ENCODE results near the gene ADAM12. TPM values are rescaled to one million over a fixed set of nuclear protein-coding genes. Genes with fewer than 3 reads are reported as not detected.

Gene ADAM12
- total RNA-seq, 1 donor from 2014 or later = 82.4 TPM

DNA sequence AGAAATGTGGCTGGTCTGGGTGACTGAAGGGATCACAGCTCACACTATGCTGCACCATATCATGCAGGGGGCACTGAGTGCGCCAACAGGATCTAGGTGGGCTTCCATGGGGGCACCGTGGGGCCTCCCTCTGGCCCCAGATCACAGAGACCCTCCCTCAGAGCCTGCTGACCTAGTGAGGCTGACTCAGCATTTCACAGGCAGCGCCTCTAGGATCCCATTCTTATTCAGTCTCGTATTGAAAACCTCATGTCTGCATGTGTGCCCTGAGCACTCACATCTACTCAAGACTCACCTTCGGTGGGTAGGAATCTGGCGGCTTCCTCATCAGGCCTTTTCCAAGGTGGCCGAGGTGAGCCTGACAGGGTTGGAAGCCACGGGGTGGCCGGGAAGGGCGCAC is 350.3 kb downstream of the ADAM12 start:
- Mint-ChIP-seq H3K36me3 (ENCODE audit: low read depth) (peaks cover 38% of the 10 kb centered on the region), H3K4me1 (peaks cover 17% of the 10 kb centered on the region), H3K9me3 (peaks cover 7% of the 10 kb centered on the region), H3K4me3 (no peak overlapping the region), H3K27ac (ENCODE audit: unreplicated experiment) (no peak overlapping the region), H3K27me3 (ENCODE audit: low read depth) (no peaks in the 10 kb centered on the region)
- no peak for DNase-seq (ENCODE audit: low read depth, low spot score)
- TF ChIP-seq CTCF (conservative IDR thresholded peaks at IDR 0.05) = no peak

- no peaks in the 10 kb centered on the region for H3K27me3 Mint-ChIP-seq (ENCODE audit: low read depth)
- H3K27ac Mint-ChIP-seq (ENCODE audit: unreplicated experiment) = no peak overlapping the region
- TF ChIP-seq CTCF (conservative IDR thresholded peaks at IDR 0.05) = no peak
- H3K9me3 Mint-ChIP-seq = peaks cover 7% of the 10 kb centered on the region
- peaks cover 45% of the 10 kb centered on the region for H3K36me3 Mint-ChIP-seq (ENCODE audit: low read depth)
- H3K4me1 Mint-ChIP-seq = peaks cover 6% of the 10 kb centered on the region
- no peak overlapping the region for H3K4me3 Mint-ChIP-seq
- no peak for DNase-seq (ENCODE audit: low read depth, low spot score)
Observed at GRCh38 chr10:126036515-126036914, 351.8 kb downstream of the ADAM12 start.

- DNase-seq (ENCODE audit: low read depth, low spot score) = no peak
- Mint-ChIP-seq H3K4me1 (no peaks in the 10 kb centered on the region), H3K27me3 (ENCODE audit: low read depth) (no peaks in the 10 kb centered on the region), H3K36me3 (ENCODE audit: low read depth) (peaks cover 58% of the 10 kb centered on the region), H3K4me3 (no peak overlapping the region), H3K9me3 (peaks cover 7% of the 10 kb centered on the region), H3K27ac (ENCODE audit: unreplicated experiment) (no peak overlapping the region)
- TF ChIP-seq CTCF (conservative IDR thresholded peaks at IDR 0.05) = no peak
Observed at GRCh38 chr10:126034586-126034985, 353.7 kb downstream of the ADAM12 start.

- no peak for TF ChIP-seq CTCF (conservative IDR thresholded peaks at IDR 0.05)
- Mint-ChIP-seq H3K27me3 (ENCODE audit: low read depth) (no peaks in the 10 kb centered on the region), H3K4me1 (no peaks in the 10 kb centered on the region), H3K4me3 (no peak overlapping the region), H3K9me3 (peaks cover 21% of the 10 kb centered on the region), H3K36me3 (ENCODE audit: low read depth) (peaks cover 72% of the 10 kb centered on the region), H3K27ac (ENCODE audit: unreplicated experiment) (no peak overlapping the region)
- no peak for DNase-seq (ENCODE audit: low read depth, low spot score)
Observed at GRCh38 chr10:126029999-126030398, 358.3 kb downstream of the ADAM12 start.

DNA sequence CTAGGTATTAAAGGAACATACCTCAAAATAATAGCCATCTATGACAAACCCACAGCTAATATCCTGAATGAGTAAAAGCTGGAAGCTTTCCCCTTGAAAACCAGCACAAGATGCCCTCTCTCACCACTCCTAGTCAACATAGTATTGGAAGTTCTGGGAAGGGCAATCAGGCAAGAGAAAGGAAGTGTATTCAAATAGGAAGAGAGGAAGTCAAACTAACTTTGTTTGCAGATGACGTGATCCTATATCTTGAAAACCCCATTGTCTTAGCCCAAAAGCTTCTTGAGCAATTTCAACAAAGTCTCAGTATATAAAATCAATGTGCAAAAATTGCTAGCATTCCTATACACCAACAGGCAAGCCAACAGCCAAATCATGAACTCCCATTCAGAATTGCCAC is 360.6 kb downstream of the ADAM12 start:
- Mint-ChIP-seq H3K36me3 (ENCODE audit: low read depth) (peaks cover 67% of the 10 kb centered on the region), H3K4me3 (no peak overlapping the region)

More for the DNA sequence above, 360.6 kb downstream of the ADAM12 start:
- no peaks in the 10 kb centered on the region for H3K27me3 Mint-ChIP-seq (ENCODE audit: low read depth)
- no peak overlapping the region for H3K27ac Mint-ChIP-seq (ENCODE audit: unreplicated experiment)
- H3K9me3 Mint-ChIP-seq = peaks cover 17% of the 10 kb centered on the region
- no peaks in the 10 kb centered on the region for H3K4me1 Mint-ChIP-seq
- no peak for DNase-seq (ENCODE audit: low read depth, low spot score)
- TF ChIP-seq CTCF (conservative IDR thresholded peaks at IDR 0.05) = no peak

Measured in neural crest cell (in vitro differentiated cells).